HCT116 (cell line): ENCODE data around the gene HOXC4.

Experiments
- CEBPB ChIP-seq: IDR thresholded peaks from 2 replicates; pipeline ENCODE4 v1.6.1; 2012; ENCODE audit warnings: low read depth
- EZH2 ChIP-seq: fragments of 200-600 bp; sonication (generic); IDR thresholded peaks from 2 replicates; pipeline ENCODE4 v1.6.1; 2017; ENCODE audit warnings: antibody characterized with exemption, mixed run types
- JUND ChIP-seq: IDR thresholded peaks from 2 replicates; pipeline ENCODE4 v1.6.1; 2012
- POLR2A ChIP-seq: IDR thresholded peaks from 2 replicates; pipeline ENCODE4 v1.7.0; 2011; ENCODE audit warnings: borderline replicate concordance; ENCODE audit not compliant: insufficient read depth, insufficient read length; ENCODE audit errors: extremely low read depth
- RAD21 ChIP-seq: IDR thresholded peaks from 2 replicates; pipeline ENCODE4 v1.6.1; 2012; ENCODE audit warnings: low read depth, mild to moderate bottlenecking
- SP1 ChIP-seq: IDR thresholded peaks from 2 replicates; pipeline ENCODE4 v1.6.1; 2012; ENCODE audit warnings: low read depth
- SRF ChIP-seq: IDR thresholded peaks from 2 replicates; pipeline ENCODE4 v1.6.1; 2012; ENCODE audit warnings: low read depth
- TCF7L2 ChIP-seq: IDR thresholded peaks from 2 replicates; pipeline ENCODE4 v1.7.0; 2011; ENCODE audit warnings: borderline replicate concordance, inconsistent platforms; ENCODE audit not compliant: insufficient read depth, insufficient read length; ENCODE audit errors: extremely low read depth
- ZNF274 ChIP-seq: fragments of 200-500 bp; sonication (Bioruptor generic); IDR thresholded peaks from 2 replicates; pipeline ENCODE4 v1.6.1; 2014; ENCODE audit warnings: mild to moderate bottlenecking, low read depth, low read length, inconsistent platforms
- TF ChIP-seq, protein P1 (sequence below), 3 experiments: fragments of 200-600 bp in 1 of 3; sonication (generic) in 1 of 3; IDR thresholded peaks in 2 of 3; conservative IDR thresholded peaks in 1 of 3; 2 replicates each; pipeline ENCODE4 v1.5.1; 2012 to 2017; ENCODE audit warnings: low read depth in 2 of 3, low read length in 2 of 3, antibody characterized with exemption in 1 of 3, borderline replicate concordance in 1 of 3, control low read depth in 1 of 3, mild to moderate bottlenecking in 1 of 3, mixed read lengths in 1 of 3, mixed run types in 1 of 3, moderate library complexity in 1 of 3; ENCODE audit not compliant: insufficient read depth in 1 of 3
- TF ChIP-seq, protein P2 (sequence below): IDR thresholded peaks from 2 replicates; pipeline ENCODE4 v1.6.1; 2012
- TF ChIP-seq, protein P3 (sequence below): IDR thresholded peaks from 2 replicates; pipeline ENCODE4 v1.6.1; 2012; ENCODE audit warnings: low read depth
- TF ChIP-seq, protein P4 (sequence below): IDR thresholded peaks from 2 replicates; pipeline ENCODE4 v1.6.1; 2012

DNA sequence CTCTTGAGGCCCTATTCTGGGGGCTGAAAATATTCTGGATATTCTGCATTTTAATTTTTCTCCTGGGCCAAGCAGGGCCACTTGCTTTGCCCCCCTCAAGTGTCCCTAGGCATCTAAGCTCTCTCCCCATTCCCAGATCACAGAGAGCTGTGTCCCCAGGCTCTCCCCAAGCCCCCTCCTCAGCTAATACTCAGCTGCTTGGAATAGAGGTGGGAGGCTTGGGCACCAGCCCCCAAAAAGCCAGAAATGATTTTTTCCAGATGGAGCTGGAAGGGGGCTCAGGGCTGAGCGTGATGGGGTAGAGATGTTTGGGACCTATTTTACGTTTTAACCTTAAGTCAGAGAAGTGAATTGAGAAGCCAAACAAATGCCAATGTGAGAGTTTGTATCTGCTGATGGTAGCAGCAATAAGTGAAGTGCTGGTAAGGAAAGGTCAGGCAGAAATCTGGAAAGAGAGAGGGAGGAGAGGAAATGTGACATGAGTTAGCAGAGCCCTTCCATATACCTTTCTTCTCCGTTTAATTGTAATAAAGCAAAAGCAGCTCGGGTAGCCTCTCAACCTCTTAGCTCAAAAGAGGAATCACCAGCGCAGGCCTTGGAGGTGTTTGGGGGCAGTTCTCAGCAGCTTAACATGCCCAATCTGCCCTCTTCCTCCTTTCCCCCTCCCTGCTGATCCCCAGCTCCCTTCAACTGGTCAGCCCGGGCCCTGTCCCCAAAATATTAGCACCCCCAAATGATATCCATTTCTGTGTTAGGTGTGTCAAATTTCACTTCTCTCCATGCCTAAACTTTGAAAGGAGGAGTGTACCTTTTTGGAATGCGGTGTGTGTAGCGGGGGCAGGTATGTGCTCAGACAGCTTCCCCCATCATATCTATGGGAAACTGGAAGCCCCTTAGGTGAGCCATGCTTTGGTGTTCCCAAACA lies 30.4 kb upstream of the HOXC4 start:
- TF ChIP-seq RAD21: no peak
- TF ChIP-seq EZH2: no peak
- TF ChIP-seq SP1: no peak
- TF ChIP-seq, protein P1, sequence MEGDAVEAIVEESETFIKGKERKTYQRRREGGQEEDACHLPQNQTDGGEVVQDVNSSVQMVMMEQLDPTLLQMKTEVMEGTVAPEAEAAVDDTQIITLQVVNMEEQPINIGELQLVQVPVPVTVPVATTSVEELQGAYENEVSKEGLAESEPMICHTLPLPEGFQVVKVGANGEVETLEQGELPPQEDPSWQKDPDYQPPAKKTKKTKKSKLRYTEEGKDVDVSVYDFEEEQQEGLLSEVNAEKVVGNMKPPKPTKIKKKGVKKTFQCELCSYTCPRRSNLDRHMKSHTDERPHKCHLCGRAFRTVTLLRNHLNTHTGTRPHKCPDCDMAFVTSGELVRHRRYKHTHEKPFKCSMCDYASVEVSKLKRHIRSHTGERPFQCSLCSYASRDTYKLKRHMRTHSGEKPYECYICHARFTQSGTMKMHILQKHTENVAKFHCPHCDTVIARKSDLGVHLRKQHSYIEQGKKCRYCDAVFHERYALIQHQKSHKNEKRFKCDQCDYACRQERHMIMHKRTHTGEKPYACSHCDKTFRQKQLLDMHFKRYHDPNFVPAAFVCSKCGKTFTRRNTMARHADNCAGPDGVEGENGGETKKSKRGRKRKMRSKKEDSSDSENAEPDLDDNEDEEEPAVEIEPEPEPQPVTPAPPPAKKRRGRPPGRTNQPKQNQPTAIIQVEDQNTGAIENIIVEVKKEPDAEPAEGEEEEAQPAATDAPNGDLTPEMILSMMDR (IDR thresholded peaks at IDR 0.05 in 2 of 3, conservative IDR thresholded peaks at IDR 0.05 in 1 of 3; ENCODE audit: borderline replicate concordance in 1 of 3, insufficient read depth in 1 of 3, low read depth in 2 of 3, low read length in 2 of 3): no peak
- no peak for TF ChIP-seq JUND
- TF ChIP-seq CEBPB: no peak
- TF ChIP-seq ZNF274: no peak
- TF ChIP-seq POLR2A: no peak
- no peak for TF ChIP-seq SRF
- TF ChIP-seq, protein P2, sequence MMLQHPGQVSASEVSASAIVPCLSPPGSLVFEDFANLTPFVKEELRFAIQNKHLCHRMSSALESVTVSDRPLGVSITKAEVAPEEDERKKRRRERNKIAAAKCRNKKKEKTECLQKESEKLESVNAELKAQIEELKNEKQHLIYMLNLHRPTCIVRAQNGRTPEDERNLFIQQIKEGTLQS: no peak
- TF ChIP-seq TCF7L2: no peak
- TF ChIP-seq, protein P3, sequence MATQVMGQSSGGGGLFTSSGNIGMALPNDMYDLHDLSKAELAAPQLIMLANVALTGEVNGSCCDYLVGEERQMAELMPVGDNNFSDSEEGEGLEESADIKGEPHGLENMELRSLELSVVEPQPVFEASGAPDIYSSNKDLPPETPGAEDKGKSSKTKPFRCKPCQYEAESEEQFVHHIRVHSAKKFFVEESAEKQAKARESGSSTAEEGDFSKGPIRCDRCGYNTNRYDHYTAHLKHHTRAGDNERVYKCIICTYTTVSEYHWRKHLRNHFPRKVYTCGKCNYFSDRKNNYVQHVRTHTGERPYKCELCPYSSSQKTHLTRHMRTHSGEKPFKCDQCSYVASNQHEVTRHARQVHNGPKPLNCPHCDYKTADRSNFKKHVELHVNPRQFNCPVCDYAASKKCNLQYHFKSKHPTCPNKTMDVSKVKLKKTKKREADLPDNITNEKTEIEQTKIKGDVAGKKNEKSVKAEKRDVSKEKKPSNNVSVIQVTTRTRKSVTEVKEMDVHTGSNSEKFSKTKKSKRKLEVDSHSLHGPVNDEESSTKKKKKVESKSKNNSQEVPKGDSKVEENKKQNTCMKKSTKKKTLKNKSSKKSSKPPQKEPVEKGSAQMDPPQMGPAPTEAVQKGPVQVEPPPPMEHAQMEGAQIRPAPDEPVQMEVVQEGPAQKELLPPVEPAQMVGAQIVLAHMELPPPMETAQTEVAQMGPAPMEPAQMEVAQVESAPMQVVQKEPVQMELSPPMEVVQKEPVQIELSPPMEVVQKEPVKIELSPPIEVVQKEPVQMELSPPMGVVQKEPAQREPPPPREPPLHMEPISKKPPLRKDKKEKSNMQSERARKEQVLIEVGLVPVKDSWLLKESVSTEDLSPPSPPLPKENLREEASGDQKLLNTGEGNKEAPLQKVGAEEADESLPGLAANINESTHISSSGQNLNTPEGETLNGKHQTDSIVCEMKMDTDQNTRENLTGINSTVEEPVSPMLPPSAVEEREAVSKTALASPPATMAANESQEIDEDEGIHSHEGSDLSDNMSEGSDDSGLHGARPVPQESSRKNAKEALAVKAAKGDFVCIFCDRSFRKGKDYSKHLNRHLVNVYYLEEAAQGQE: no peak
- TF ChIP-seq, protein P4, sequence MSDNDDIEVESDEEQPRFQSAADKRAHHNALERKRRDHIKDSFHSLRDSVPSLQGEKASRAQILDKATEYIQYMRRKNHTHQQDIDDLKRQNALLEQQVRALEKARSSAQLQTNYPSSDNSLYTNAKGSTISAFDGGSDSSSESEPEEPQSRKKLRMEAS: no peak
